Activated CD8-positive, alpha-beta T cell treated with anti-CD3 and anti-CD28 coated beads for 36 hours (primary cell): ENCODE measurements around the gene HOXB5. TPM values are rescaled to one million over a fixed set of nuclear protein-coding genes. Genes with fewer than 3 reads are reported as not detected.

Source experiments
- ATAC-seq: fragments of 200-7000 bp; cut with Tn5 transposase; one replicate; pipeline ENCODE4 v1.10.0; 2021; ENCODE audit warnings: mild to moderate bottlenecking, moderate library complexity
- CTCF ChIA-PET: fragments of 350-600 bp; sonication (Branson Sonifier 250); formaldehyde crosslinking; loops from one replicate; lab custom pipeline; 2021; ENCODE audit warnings: antibody characterized with exemption; lab: Charles Lee
- POLR2A ChIA-PET: fragments of 350-600 bp; sonication (Branson Sonifier 250); formaldehyde crosslinking; loops from one replicate; lab custom pipeline; 2021; ENCODE audit warnings: antibody characterized with exemption; lab: Charles Lee
- DNase-seq: peaks from one replicate; pipeline ENCODE4 v3.0.0-alpha.2; 2020
- H3K27ac Mint-ChIP-seq: one replicate; pipeline ENCODE4 v1.8.0; 2021; ENCODE audit warnings: mild to moderate bottlenecking, mixed read lengths
- H3K27me3 Mint-ChIP-seq: one replicate; pipeline ENCODE4 v1.8.0; 2021; ENCODE audit warnings: mixed read lengths
- H3K36me3 Mint-ChIP-seq: one replicate; pipeline ENCODE4 v1.8.0; 2021; ENCODE audit warnings: low read depth, mixed read lengths
- H3K4me1 Mint-ChIP-seq: one replicate; pipeline ENCODE4 v1.8.0; 2021; ENCODE audit warnings: low read depth, mixed read lengths
- H3K4me3 Mint-ChIP-seq: one replicate; pipeline ENCODE4 v1.8.0; 2021; ENCODE audit warnings: mild to moderate bottlenecking, moderate library complexity, mixed read lengths
- H3K9me3 Mint-ChIP-seq: one replicate; pipeline ENCODE4 v1.8.0; 2021; ENCODE audit warnings: mixed read lengths
- CTCF ChIP-seq: fragments of 200-600 bp; IDR thresholded peaks from one replicate; pipeline ENCODE4 v1.8.0; 2022; ENCODE audit warnings: antibody characterized with exemption, mild to moderate bottlenecking
- intact Hi-C: fragments of 100-400 bp; cut with micrococcal nuclease; formaldehyde crosslinking; loops from one replicate; pipeline ENCODE4 v1.10.0; 2022
- total RNA-seq, 2 experiments: library from RNA; stranded (reverse); gene quantifications; one replicate each; pipeline ENCODE4 v1.2.3, GENCODE V29; 2021

The HOXB5 gene
- total RNA-seq, 2 experiments from 2014 or later, result not detected

GRCh38 chr17:48564188-48565021, 29.2 kb downstream of the HOXB5 start:
- TF ChIP-seq CTCF, result no peak
- Mint-ChIP-seq H3K27ac (no peak overlapping the region), H3K36me3 (no peaks in the 10 kb centered on the region), H3K9me3 (no peaks in the 10 kb centered on the region), H3K4me3 (no peak overlapping the region), H3K4me1 (peaks cover 7% of the 10 kb centered on the region), H3K27me3 (peaks cover 5% of the 10 kb centered on the region)
- DNase-seq (no peak), ATAC-seq (no peak)
- ChIA-PET POLR2A (interaction anchor here (0.6 to 1.8 kb wide), 2 partner anchors 21 to 141 kb away, joined by 3 to 6 read pairs; no protein-coding TSS in a partner anchor), CTCF (no interaction called here)
- intact Hi-C loops, result no loop called here

- no peak for TF ChIP-seq CTCF
- intact Hi-C loops, result no loop called here
- POLR2A ChIA-PET, result interaction anchor here (1.8 kb wide), 1 partner anchor 20 kb away, joined by 6 read pairs; no protein-coding TSS in a partner anchor
Measured at GRCh38 chr17:48563867-48564187, 29.8 kb downstream of the HOXB5 start.

GRCh38 chr17:48563385-48563838, 30.2 kb downstream of the HOXB5 start:
- Mint-ChIP-seq H3K4me3 (no peak overlapping the region), H3K9me3 (no peaks in the 10 kb centered on the region), H3K27ac (no peak overlapping the region), H3K36me3 (no peaks in the 10 kb centered on the region), H3K4me1 (peaks cover 6% of the 10 kb centered on the region), H3K27me3 (peaks cover 2% of the 10 kb centered on the region)
- ATAC-seq (no peak), DNase-seq (no peak)
- intact Hi-C loops, result no loop called here
- ChIA-PET POLR2A (interaction anchor here (0.6 to 1.8 kb wide), 2 partner anchors 20 to 344 kb away, joined by 5 to 6 read pairs; no protein-coding TSS in a partner anchor), CTCF (interaction anchor here (1.2 kb wide), 1 partner anchor 187 kb away, joined by 4 read pairs; no protein-coding TSS in a partner anchor)
- TF ChIP-seq CTCF, result no peak

More at GRCh38 chr17:48563867-48564187, 29.8 kb downstream of the HOXB5 start:
- Mint-ChIP-seq H3K27ac (no peak overlapping the region), H3K27me3 (peaks cover 4% of the 10 kb centered on the region), H3K36me3 (no peaks in the 10 kb centered on the region), H3K9me3 (no peaks in the 10 kb centered on the region), H3K4me1 (peaks cover 7% of the 10 kb centered on the region), H3K4me3 (no peak overlapping the region)
- no peak for DNase-seq
- ATAC-seq, result no peak
- CTCF ChIA-PET, result no interaction called here

- no peak overlapping the region for H3K27ac Mint-ChIP-seq
- ChIA-PET CTCF (interaction anchor here (1.2 kb wide), 1 partner anchor 187 kb away, joined by 4 read pairs; no protein-coding TSS in a partner anchor), POLR2A (interaction anchor here (0.6 kb wide), 1 partner anchor 343 kb away, joined by 5 read pairs; no protein-coding TSS in a partner anchor)
- ATAC-seq (no peak), DNase-seq (no peak)
- peaks cover 4% of the 10 kb centered on the region for H3K4me1 Mint-ChIP-seq
- no peak overlapping the region for H3K4me3 Mint-ChIP-seq
- no peak for TF ChIP-seq CTCF
- no peaks in the 10 kb centered on the region for H3K36me3 Mint-ChIP-seq
- H3K27me3 Mint-ChIP-seq, result no peaks in the 10 kb centered on the region
- intact Hi-C loops, result no loop called here
- H3K9me3 Mint-ChIP-seq, result no peaks in the 10 kb centered on the region
Measured at GRCh38 chr17:48562934-48563333, 30.6 kb downstream of the HOXB5 start.
